Measurements from ENCODE around the gene SDS.

The SDS gene

DNA sequence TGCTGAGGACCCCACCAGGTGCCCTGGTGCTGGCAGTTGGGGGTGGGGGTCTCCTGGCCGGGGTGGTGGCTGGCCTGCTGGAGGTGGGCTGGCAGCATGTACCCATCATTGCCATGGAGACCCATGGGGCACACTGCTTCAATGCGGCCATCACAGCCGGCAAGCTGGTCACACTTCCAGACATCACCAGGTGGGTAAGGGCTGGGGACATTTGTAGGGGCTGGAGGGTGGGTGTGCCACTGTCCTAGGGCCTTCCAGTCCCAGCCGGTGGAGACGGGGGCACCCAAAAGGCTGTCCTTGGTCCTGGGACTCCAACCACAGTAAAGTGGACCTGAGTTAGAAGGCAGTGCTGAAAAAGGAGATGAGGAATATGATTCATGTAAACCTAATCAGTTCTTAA, 31.7 kb upstream of the SDS start:
- TF ChIP-seq, protein P1, sequence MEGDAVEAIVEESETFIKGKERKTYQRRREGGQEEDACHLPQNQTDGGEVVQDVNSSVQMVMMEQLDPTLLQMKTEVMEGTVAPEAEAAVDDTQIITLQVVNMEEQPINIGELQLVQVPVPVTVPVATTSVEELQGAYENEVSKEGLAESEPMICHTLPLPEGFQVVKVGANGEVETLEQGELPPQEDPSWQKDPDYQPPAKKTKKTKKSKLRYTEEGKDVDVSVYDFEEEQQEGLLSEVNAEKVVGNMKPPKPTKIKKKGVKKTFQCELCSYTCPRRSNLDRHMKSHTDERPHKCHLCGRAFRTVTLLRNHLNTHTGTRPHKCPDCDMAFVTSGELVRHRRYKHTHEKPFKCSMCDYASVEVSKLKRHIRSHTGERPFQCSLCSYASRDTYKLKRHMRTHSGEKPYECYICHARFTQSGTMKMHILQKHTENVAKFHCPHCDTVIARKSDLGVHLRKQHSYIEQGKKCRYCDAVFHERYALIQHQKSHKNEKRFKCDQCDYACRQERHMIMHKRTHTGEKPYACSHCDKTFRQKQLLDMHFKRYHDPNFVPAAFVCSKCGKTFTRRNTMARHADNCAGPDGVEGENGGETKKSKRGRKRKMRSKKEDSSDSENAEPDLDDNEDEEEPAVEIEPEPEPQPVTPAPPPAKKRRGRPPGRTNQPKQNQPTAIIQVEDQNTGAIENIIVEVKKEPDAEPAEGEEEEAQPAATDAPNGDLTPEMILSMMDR (IDR thresholded peaks at IDR 0.05; ENCODE audit: low read length): no peak
- TF ChIP-seq EZH2 (IDR thresholded peaks at IDR 0.05; ENCODE audit: borderline replicate concordance, low read length): no peak

DNA sequence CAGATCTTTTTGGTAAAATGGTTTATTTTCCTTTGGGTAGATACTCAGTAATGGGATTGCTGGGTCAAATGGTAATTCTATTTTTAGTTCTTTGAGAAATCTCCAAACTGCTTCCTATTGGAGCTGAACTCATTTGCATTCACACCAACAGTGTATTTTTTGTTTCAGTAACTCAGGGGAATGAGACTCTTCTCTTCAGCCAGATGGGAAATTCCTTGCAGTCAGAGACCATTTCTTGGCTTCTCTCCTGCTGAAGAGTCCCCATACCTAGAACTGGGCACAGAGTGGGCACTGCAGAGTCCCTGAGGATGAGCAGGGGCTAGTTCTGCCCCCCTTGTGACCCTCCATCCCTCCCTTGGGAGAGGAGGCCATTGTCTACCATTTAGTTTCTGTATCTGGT, 29.3 kb upstream of the SDS start:
- Histone ChIP-seq H3K4me3 (ENCODE audit: low read depth, low read length, poor library complexity, severe bottlenecking) (no peak overlapping the region), H3K4me1 (ENCODE audit: insufficient read depth, low read length, severe bottlenecking) (no peaks in the 10 kb centered on the region), H3F3A (ENCODE audit: insufficient read depth, low read length) (no peaks in the 10 kb centered on the region), H3K36me3 (ENCODE audit: insufficient read depth, low read length) (no peaks in the 10 kb centered on the region), H3K27me3 (ENCODE audit: insufficient read depth, low read length) (peaks cover 6% of the 10 kb centered on the region; the same call in 1 of the 2 replicates), H3K9me2 (ENCODE audit: low read depth, low read length) (no peaks in the 10 kb centered on the region), H3K27ac (ENCODE audit: low read depth, low read length, poor library complexity, severe bottlenecking) (no peak overlapping the region), H3K79me2 (ENCODE audit: insufficient read depth, low read length) (no peaks in the 10 kb centered on the region), H3K9me3 (ENCODE audit: low read length) (no peaks in the 10 kb centered on the region; the same call in 1 of the 2 replicates), H2AFZ (ENCODE audit: low read length) (no peak overlapping the region), H3K4me2 (ENCODE audit: low read length) (no peak overlapping the region), H3K9ac (ENCODE audit: low read length) (no peak overlapping the region), H4K20me1 (ENCODE audit: insufficient read depth, low read length) (no peaks in the 10 kb centered on the region)
- TF ChIP-seq, protein P1 (IDR thresholded peaks at IDR 0.05; ENCODE audit: low read length): no peak
- no peak for TF ChIP-seq EZH2 (IDR thresholded peaks at IDR 0.05; ENCODE audit: borderline replicate concordance, low read length)

More for the DNA sequence above, 31.7 kb upstream of the SDS start:
- Histone ChIP-seq H2AFZ (ENCODE audit: low read length) (no peak overlapping the region), H3K27ac (ENCODE audit: low read depth, low read length, poor library complexity, severe bottlenecking) (no peak overlapping the region), H3K4me1 (ENCODE audit: insufficient read depth, low read length, severe bottlenecking) (no peaks in the 10 kb centered on the region), H3K9me3 (ENCODE audit: low read length) (no peaks in the 10 kb centered on the region), H3K4me2 (ENCODE audit: low read length) (no peak overlapping the region), H3K79me2 (ENCODE audit: insufficient read depth, low read length) (no peaks in the 10 kb centered on the region), H3F3A (ENCODE audit: insufficient read depth, low read length) (no peaks in the 10 kb centered on the region), H3K9ac (ENCODE audit: low read length) (no peak overlapping the region), H3K27me3 (ENCODE audit: insufficient read depth, low read length) (peaks cover 5% of the 10 kb centered on the region; the same call in 1 of the 2 replicates), H3K4me3 (ENCODE audit: low read depth, low read length, poor library complexity, severe bottlenecking) (no peak overlapping the region), H3K9me2 (ENCODE audit: low read depth, low read length) (no peaks in the 10 kb centered on the region), H3K36me3 (ENCODE audit: insufficient read depth, low read length) (no peaks in the 10 kb centered on the region), H4K20me1 (ENCODE audit: insufficient read depth, low read length) (no peaks in the 10 kb centered on the region)

DNA sequence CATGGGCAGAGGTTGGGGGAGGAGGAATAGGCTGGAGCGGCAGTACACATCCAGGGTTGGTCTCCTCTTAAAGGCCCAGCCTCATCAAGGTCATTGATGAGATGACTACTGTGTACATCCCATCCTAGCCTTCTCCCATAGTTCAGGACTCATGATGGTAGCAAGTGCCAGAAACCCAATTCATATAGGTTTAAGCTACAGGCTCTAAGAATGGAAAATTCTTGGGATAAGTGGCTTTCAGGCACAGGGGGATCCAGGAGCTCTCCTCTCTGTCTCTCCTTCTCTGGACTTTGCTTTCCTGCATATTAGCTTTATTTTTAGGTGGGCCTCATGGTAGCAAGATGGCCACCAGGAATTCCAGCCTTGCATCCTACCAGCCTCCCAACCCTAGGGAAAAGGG, 24.8 kb upstream of the SDS start:
- no peaks in the 10 kb centered on the region for H4K20me1 ChIP-seq (ENCODE audit: insufficient read depth, low read length)
- no peak overlapping the region for H2AFZ ChIP-seq (ENCODE audit: low read length)
- no peaks in the 10 kb centered on the region; the same call in 1 of the 2 replicates for H3K9me3 ChIP-seq (ENCODE audit: low read length)
- TF ChIP-seq EZH2 (IDR thresholded peaks at IDR 0.05; ENCODE audit: borderline replicate concordance, low read length): no peak
- TF ChIP-seq, protein P1 (IDR thresholded peaks at IDR 0.05; ENCODE audit: low read length): no peak
- H3K4me3 ChIP-seq (ENCODE audit: low read depth, low read length, poor library complexity, severe bottlenecking): no peak overlapping the region
- H3K79me2 ChIP-seq (ENCODE audit: insufficient read depth, low read length): no peaks in the 10 kb centered on the region
- H3K27me3 ChIP-seq (ENCODE audit: insufficient read depth, low read length): peaks cover 6% of the 10 kb centered on the region; the same call in 1 of the 2 replicates
- no peaks in the 10 kb centered on the region for H3K36me3 ChIP-seq (ENCODE audit: insufficient read depth, low read length)
- H3K27ac ChIP-seq (ENCODE audit: low read depth, low read length, poor library complexity, severe bottlenecking): no peak overlapping the region
- no peak overlapping the region for H3K9ac ChIP-seq (ENCODE audit: low read length)
- H3K4me1 ChIP-seq (ENCODE audit: insufficient read depth, low read length, severe bottlenecking): peaks cover 5% of the 10 kb centered on the region
- H3K4me2 ChIP-seq (ENCODE audit: low read length): no peak overlapping the region
- no peaks in the 10 kb centered on the region for H3K9me2 ChIP-seq (ENCODE audit: low read depth, low read length)
- no peaks in the 10 kb centered on the region for H3F3A ChIP-seq (ENCODE audit: insufficient read depth, low read length)
